ENCODE measurements around the gene TMEM144. TPM values are rescaled to one million over a fixed set of nuclear protein-coding genes. Genes with fewer than 3 reads are reported as not detected.
A peak's percentile ranks its signal among the peaks of the same experiment; 100 is the strongest.

Gene TMEM144
- polyA plus RNA-seq (ENCODE audit: insufficient read length in 4 of 4) = 1 to 10 TPM; 4.1 to 5.9 (median 5.1) TPM

GRCh38 chr4:158209825-158210807 is at the start of gene TMEM144:
Gene TMEM144 (plus strand): TSS chr4:158210486. CDS start chr4:158212668, 2,182 bp downstream.
- DNase-seq (ENCODE audit: low read depth in 4 of 4, low spot score in 2 of 4) = peak; percentile 45 to 72 (median 55)

- no peak for DNase-seq (ENCODE audit: low read depth in 4 of 4, low spot score in 2 of 4)
Measured at GRCh38 chr4:158161551-158162354, 48.5 kb upstream of the TMEM144 start.

GRCh38 chr4:158162631-158163030 is 47.7 kb upstream of the TMEM144 start:
- no peak for DNase-seq (ENCODE audit: low read depth in 4 of 4, low spot score in 2 of 4)

- no peak for DNase-seq (ENCODE audit: low read depth in 4 of 4, low spot score in 2 of 4)
Measured at GRCh38 chr4:158163941-158164767, 46.1 kb upstream of the TMEM144 start.

GRCh38 chr4:158164768-158165213 is 45.5 kb upstream of the TMEM144 start:
- DNase-seq (ENCODE audit: low read depth in 4 of 4, low spot score in 2 of 4) = no peak

GRCh38 chr4:158166701-158167100 is 43.6 kb upstream of the TMEM144 start:
- DNase-seq (ENCODE audit: low read depth in 4 of 4, low spot score in 2 of 4) = no peak

GRCh38 chr4:158168606-158169005 is 41.7 kb upstream of the TMEM144 start:
- DNase-seq (ENCODE audit: low read depth in 4 of 4, low spot score in 2 of 4) = no peak

GRCh38 chr4:158169506-158169905 is 40.8 kb upstream of the TMEM144 start:
- no peak for DNase-seq (ENCODE audit: low read depth in 4 of 4, low spot score in 2 of 4)

- DNase-seq (ENCODE audit: low read depth in 4 of 4, low spot score in 2 of 4) = peak in 1 of 4 donors; percentile 29
Measured at GRCh38 chr4:158169931-158170690, 40.2 kb upstream of the TMEM144 start.

GRCh38 chr4:158170691-158171561 is 39.4 kb upstream of the TMEM144 start:
- no peak for DNase-seq (ENCODE audit: low read depth in 4 of 4, low spot score in 2 of 4)

- DNase-seq (ENCODE audit: low read depth in 4 of 4, low spot score in 2 of 4) = peak in 1 of 4 donors; percentile 35
Measured at GRCh38 chr4:158172261-158173258, 37.7 kb upstream of the TMEM144 start, which contains the start of gene GASK1B. Gene GASK1B (minus strand): TSS chr4:158173025. CDS start chr4:158171375, 1,650 bp downstream.

- no peak for DNase-seq (ENCODE audit: low read depth in 4 of 4, low spot score in 2 of 4)
Measured at GRCh38 chr4:158176108-158176507, 34.2 kb upstream of the TMEM144 start.

- DNase-seq (ENCODE audit: low read depth in 4 of 4, low spot score in 2 of 4) = no peak
Measured at GRCh38 chr4:158176776-158177175, 33.5 kb upstream of the TMEM144 start.

GRCh38 chr4:158179465-158179864 is 30.8 kb upstream of the TMEM144 start:
- no peak for DNase-seq (ENCODE audit: low read depth in 4 of 4, low spot score in 2 of 4)

- DNase-seq (ENCODE audit: low read depth in 4 of 4, low spot score in 2 of 4) = no peak
Measured at GRCh38 chr4:158181906-158182305, 28.4 kb upstream of the TMEM144 start.

- DNase-seq (ENCODE audit: low read depth in 4 of 4, low spot score in 2 of 4) = no peak
Measured at GRCh38 chr4:158182736-158183135, 27.6 kb upstream of the TMEM144 start.

- no peak for DNase-seq (ENCODE audit: low read depth in 4 of 4, low spot score in 2 of 4)
Measured at GRCh38 chr4:158186815-158187214, 23.5 kb upstream of the TMEM144 start.
